Chondrocyte (in vitro differentiated cells): ENCODE results near the gene AFF1. TPM values are rescaled to one million over a fixed set of nuclear protein-coding genes. Genes with fewer than 3 reads are reported as not detected.

Source experiments
- DNase-seq: peaks from one replicate; pipeline ENCODE4 v3.0.0; 2021; ENCODE audit warnings: mixed read lengths, low spot score
- H3K27ac Mint-ChIP-seq: one replicate; pipeline ENCODE4 v1.8.0; 2021; ENCODE audit warnings: mild to moderate bottlenecking, moderate library complexity, mixed read lengths; ENCODE audit not compliant: unreplicated experiment
- H3K27me3 Mint-ChIP-seq: 2 replicates; pipeline ENCODE4 v1.8.0; 2021; ENCODE audit warnings: low read depth, mixed read lengths
- H3K36me3 Mint-ChIP-seq: 2 replicates; pipeline ENCODE4 v1.8.0; 2021; ENCODE audit warnings: low read depth, mixed read lengths
- H3K4me1 Mint-ChIP-seq: 2 replicates; pipeline ENCODE4 v1.8.0; 2021; ENCODE audit warnings: low read depth, mild to moderate bottlenecking, mixed read lengths
- H3K4me3 Mint-ChIP-seq: one replicate; pipeline ENCODE4 v1.8.0; 2021; ENCODE audit warnings: mild to moderate bottlenecking, moderate library complexity, mixed read lengths; ENCODE audit not compliant: unreplicated experiment
- H3K9me3 Mint-ChIP-seq: 2 replicates; pipeline ENCODE4 v1.8.0; 2021; ENCODE audit warnings: low read depth, mixed read lengths
- CTCF ChIP-seq: fragments of 200-600 bp; sonication (generic); IDR thresholded peaks from 2 replicates; pipeline ENCODE4 v1.5.0; 2021; ENCODE audit warnings: antibody characterized with exemption, mild to moderate bottlenecking, moderate library complexity
- total RNA-seq: library from RNA; stranded (reverse); gene quantifications from 3 replicates; pipeline ENCODE4 v1.2.1, GENCODE V29; 2021

AFF1 gene
- total RNA-seq, 1 donor from 2014 or later: 25.9 TPM

GRCh38 chr4:86908251-86908657 is 26.6 kb upstream of the AFF1 start:
- Mint-ChIP-seq H3K36me3 (no peaks in the 10 kb centered on the region), H3K9me3 (no peaks in the 10 kb centered on the region), H3K27ac (peak overlapping the region; percentile 75), H3K4me1 (peaks cover 20% of the 10 kb centered on the region), H3K27me3 (no peaks in the 10 kb centered on the region), H3K4me3 (peak overlapping the region; percentile 53)
- no peak for DNase-seq
- TF ChIP-seq CTCF: no peak

GRCh38 chr4:86909546-86910295 is 25.1 kb upstream of the AFF1 start:
- no peaks in the 10 kb centered on the region for H3K27me3 Mint-ChIP-seq
- no peak for TF ChIP-seq CTCF
- H3K9me3 Mint-ChIP-seq: no peaks in the 10 kb centered on the region
- H3K36me3 Mint-ChIP-seq: no peaks in the 10 kb centered on the region
- no peak overlapping the region for H3K4me3 Mint-ChIP-seq
- no peak overlapping the region for H3K27ac Mint-ChIP-seq
- peaks cover 20% of the 10 kb centered on the region for H3K4me1 Mint-ChIP-seq
- no peak for DNase-seq

- Mint-ChIP-seq H3K36me3 (no peaks in the 10 kb centered on the region), H3K27me3 (no peaks in the 10 kb centered on the region), H3K4me3 (no peak overlapping the region), H3K4me1 (peaks cover 20% of the 10 kb centered on the region), H3K27ac (no peak overlapping the region), H3K9me3 (no peaks in the 10 kb centered on the region)
- TF ChIP-seq CTCF: peak; percentile 17
- no peak for DNase-seq
Observed at GRCh38 chr4:86910369-86910768, 24.4 kb upstream of the AFF1 start.

GRCh38 chr4:86910820-86911684 is 23.8 kb upstream of the AFF1 start:
- no peak for DNase-seq
- H3K4me1 Mint-ChIP-seq: peaks cover 20% of the 10 kb centered on the region
- no peaks in the 10 kb centered on the region for H3K27me3 Mint-ChIP-seq
- TF ChIP-seq CTCF: no peak
- H3K9me3 Mint-ChIP-seq: no peaks in the 10 kb centered on the region
- H3K4me3 Mint-ChIP-seq: no peak overlapping the region
- no peaks in the 10 kb centered on the region for H3K36me3 Mint-ChIP-seq
- H3K27ac Mint-ChIP-seq: no peak overlapping the region

GRCh38 chr4:86916392-86916791 is 18.4 kb upstream of the AFF1 start:
- Mint-ChIP-seq H3K4me3 (no peak overlapping the region), H3K36me3 (no peaks in the 10 kb centered on the region), H3K9me3 (no peaks in the 10 kb centered on the region), H3K4me1 (peaks cover 13% of the 10 kb centered on the region), H3K27me3 (no peaks in the 10 kb centered on the region), H3K27ac (no peak overlapping the region)
- no peak for DNase-seq
- TF ChIP-seq CTCF: no peak
